ENCODE data around the gene MYOT.

The MYOT gene

DNA sequence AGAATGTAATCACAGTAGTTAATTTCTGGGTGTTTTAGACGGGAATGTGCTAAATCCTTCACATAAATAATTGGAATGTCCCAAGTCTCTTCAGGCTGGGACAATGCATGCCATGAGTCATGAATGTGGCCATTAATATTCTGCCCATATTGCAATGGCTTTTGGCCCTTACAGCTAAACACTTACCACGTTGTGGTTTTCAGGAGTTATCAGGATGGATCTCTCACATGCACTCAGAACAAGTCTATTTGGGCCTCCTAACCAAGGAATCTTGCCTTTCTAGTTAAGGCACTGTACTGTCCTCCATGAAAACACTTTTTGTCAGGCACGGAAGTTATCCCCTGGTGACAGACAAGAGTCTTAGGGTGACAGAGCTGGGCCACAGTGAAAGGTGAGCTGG is 54.3 kb downstream of the MYOT start:
- TF ChIP-seq, protein P1, sequence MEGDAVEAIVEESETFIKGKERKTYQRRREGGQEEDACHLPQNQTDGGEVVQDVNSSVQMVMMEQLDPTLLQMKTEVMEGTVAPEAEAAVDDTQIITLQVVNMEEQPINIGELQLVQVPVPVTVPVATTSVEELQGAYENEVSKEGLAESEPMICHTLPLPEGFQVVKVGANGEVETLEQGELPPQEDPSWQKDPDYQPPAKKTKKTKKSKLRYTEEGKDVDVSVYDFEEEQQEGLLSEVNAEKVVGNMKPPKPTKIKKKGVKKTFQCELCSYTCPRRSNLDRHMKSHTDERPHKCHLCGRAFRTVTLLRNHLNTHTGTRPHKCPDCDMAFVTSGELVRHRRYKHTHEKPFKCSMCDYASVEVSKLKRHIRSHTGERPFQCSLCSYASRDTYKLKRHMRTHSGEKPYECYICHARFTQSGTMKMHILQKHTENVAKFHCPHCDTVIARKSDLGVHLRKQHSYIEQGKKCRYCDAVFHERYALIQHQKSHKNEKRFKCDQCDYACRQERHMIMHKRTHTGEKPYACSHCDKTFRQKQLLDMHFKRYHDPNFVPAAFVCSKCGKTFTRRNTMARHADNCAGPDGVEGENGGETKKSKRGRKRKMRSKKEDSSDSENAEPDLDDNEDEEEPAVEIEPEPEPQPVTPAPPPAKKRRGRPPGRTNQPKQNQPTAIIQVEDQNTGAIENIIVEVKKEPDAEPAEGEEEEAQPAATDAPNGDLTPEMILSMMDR (IDR thresholded peaks at IDR 0.05; ENCODE audit: insufficient read depth, low read depth, low read length, missing control alignments): no peak
- no peak for DNase-seq (ENCODE audit: low read depth)
- H3K4me3 ChIP-seq (ENCODE audit: low read depth, low read length): no peak overlapping the region

DNA sequence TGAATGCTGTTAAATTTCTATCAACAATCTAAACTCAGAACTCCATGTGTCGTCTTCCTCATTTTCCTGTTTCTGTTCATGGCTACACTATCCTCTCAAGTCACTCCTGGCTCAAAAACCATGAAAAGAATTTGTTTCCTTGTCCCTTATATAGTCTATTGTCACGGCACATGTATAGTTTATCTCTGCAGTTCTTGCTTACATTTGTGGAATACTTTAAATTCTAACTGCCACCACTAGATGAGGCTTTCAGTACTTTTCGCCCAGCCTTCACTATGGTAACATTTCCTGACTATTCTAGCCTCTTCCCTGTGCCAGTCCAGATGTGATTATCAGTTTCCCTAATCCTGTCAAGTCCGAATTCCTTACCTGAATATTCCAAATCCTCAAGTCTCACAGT is 56.2 kb downstream of the MYOT start:
- TF ChIP-seq, protein P1 (IDR thresholded peaks at IDR 0.05; ENCODE audit: insufficient read depth, low read depth, low read length, missing control alignments): no peak
- no peak overlapping the region for H3K4me3 ChIP-seq (ENCODE audit: low read depth, low read length)
- no peak for DNase-seq (ENCODE audit: low read depth)

DNA sequence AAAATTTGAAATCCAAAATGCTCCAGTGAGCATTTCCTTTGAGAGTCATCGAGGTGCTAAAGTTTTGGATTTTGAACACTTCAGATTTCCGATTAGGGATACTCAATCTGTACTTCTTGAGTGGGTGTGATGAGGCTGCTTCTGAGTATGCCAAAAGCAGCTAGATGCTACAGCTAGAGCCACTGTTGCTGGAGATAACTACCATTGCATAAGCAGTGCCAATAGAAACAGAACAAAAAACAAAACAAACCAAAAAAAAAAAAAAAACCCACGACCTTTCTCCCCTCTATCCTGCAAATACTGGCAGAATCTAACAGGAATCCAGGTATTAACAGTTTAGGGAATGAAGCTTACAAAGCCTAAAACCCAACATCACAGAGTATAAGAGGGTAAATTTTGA is 65.1 kb downstream of the MYOT start:
- TF ChIP-seq, protein P1 (IDR thresholded peaks at IDR 0.05; ENCODE audit: insufficient read depth, low read depth, low read length, missing control alignments): no peak
- DNase-seq (ENCODE audit: low read depth): no peak
- no peak overlapping the region for H3K4me3 ChIP-seq (ENCODE audit: low read depth, low read length)

DNA sequence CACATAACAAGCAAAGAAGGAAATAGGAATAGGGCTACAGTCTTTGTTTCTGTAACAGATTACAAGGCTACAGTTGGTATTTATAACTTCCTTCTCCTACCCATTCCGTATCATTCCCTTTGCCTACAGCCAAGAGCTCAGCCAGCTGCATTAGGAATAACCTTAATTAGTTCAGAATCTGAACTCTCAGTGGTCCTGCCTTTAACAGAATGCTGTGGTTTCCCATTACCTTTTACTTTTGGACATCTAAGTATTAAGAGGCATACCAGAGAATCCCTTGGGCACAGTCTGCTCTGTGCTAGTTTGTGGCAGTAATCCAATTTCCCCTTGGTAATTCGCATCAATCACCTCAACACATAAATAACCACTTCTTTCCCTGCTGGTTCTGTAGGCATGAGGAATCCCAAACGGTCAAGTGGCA is 65.8 kb downstream of the MYOT start:
- no peak for DNase-seq (ENCODE audit: low read depth)
- TF ChIP-seq, protein P1 (IDR thresholded peaks at IDR 0.05; ENCODE audit: insufficient read depth, low read depth, low read length, missing control alignments): no peak
- no peak overlapping the region for H3K4me3 ChIP-seq (ENCODE audit: low read depth, low read length)

DNA sequence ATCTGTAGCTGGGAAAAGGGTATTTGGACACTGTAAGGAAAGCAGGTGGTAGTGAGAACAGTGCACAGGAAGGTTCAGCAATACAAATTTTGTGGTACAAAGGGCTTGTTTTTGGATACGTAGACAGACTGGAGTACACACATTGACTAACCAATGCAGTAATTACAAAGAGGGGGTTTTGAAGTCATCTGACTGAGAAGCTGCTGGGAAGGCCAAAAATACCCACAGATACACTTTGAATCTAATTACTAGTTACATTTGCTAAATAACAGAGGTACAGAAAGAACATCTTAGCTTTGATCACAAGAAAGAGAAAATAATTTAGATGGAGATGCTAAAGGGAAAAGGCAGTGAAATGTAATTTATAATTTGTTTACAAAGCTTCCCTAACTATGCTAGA is 67.5 kb downstream of the MYOT start:
- TF ChIP-seq, protein P1 (IDR thresholded peaks at IDR 0.05; ENCODE audit: insufficient read depth, low read depth, low read length, missing control alignments): no peak
- peak; percentile 43 for DNase-seq (ENCODE audit: low read depth)

DNA sequence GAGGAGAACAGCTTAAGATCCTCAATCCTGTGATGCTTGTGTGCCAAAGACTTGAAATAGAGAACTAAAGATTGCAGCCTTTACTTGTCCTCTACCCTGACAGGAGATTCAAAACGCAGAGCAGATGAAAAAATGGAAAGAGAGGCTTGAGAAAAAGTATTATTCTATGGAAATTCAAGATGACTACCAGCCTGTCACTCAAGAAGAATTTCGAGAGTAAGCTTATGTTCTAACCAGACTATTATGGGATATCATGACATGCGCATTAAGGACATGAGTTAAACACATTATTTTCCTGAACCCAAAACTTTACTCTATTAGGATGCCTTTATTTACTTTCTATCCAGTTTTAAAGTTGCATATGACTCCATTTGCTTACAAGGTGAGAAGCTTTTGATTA is 68.0 kb downstream of the MYOT start:
- DNase-seq (ENCODE audit: low read depth): peak; percentile 24
- H3K4me3 ChIP-seq (ENCODE audit: low read depth, low read length): no peak overlapping the region
- TF ChIP-seq, protein P1 (IDR thresholded peaks at IDR 0.05; ENCODE audit: insufficient read depth, low read depth, low read length, missing control alignments): no peak

More for the DNA sequence above, 67.5 kb downstream of the MYOT start:
- no peak overlapping the region for H3K4me3 ChIP-seq (ENCODE audit: low read depth, low read length)

Measured in GM12865 (cell line).